MV-4-11 (cell line): Measurements from ENCODE around the gene GRB10.

Experiments used
- DNase-seq: peaks from one replicate; lab custom pipeline; 2025; lab: John Stamatoyannopoulos, UW

The GRB10 gene

DNA sequence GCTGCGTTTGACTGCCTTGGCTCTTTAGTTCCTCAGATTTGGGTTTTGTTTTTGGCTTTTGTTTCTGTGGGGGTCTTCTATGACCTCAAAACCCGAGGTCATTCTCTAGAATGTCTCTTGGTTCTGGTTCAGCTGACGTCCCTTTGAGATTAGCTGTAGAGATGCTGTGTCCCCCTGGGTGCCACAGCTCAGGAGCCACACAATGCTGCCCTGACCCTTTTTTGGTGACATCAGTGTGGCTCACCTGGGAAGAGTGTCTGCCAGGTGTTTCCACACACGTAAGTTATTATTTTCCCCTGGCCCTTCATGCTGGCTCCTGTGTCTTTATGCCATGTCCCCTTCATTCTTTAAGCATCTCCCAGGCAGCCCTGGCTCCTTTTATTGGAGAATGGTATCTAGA lies 127.7 kb downstream of the GRB10 start:
- DNase-seq, result no peak

GRCh38 chr7:50653981-50654425 lies 128.7 kb downstream of the GRB10 start:
- DNase-seq, result no peak

DNA sequence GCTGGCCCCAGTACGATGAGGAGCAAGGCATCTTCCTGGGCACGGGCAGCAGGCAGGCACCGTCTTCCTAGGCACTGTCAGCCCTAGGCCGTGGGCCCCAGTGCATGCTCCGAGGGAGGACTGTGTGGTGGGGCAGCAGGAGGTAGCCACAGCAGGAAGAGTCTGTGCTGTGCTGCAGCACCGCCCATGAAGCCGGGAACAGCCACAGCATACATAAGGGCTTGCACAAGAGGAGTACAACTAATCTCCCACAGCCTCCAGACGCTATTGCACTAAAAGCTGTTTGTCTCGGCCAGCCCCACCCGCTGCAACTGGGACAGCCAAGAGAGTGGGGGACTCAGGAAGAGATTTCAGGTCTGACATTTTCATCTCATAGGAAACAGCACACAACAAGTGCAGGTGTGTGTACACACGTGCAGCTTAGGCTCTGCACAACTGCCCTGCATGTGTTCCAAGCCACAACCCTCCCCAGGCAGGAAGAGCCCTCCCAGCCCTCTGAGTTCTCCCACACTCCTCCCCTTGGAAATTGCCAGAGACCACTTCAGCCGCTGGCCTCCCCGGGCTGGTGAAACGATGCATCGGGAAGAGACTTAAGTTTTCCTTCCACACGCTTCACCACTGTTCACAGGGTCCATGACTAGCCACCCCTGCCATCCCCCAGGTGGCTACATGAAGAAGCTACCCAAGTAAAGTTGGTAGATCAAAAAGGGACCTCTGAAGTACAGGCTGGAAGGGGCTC lies 129.4 kb downstream of the GRB10 start:
- DNase-seq, result peak; percentile 92

DNA sequence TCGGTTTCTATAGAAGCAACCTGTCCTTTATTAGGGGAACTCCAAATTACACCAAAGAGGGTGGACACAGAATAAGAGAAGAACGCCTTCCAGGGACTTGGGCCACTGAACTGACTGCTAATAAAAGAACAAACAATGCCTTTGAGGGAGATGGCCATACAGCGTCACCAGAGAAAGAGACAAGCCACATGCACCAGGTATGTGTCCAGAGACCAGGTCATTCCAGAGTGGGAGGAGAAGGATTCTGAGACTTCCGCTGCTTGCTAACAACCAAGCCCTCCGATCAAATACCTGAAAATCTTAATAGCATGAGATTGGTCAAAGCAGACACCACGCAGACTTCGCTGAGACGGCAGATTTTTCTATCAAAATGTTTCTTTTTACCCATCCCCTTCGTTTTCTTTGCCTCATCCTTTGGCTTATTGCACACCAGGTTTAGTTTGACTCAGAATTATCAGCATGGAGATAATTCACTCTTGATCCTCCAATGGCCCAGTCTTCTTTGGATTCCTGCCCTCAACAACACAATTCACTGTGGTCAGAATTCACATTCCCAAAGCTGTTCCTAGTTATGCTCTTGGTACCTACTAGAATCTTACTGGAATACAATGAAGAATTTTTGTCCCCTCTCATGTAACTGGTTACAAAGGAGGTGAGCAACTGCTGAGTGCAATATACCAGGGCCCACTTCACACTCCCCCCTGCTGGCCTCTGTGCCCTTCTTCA lies 130.1 kb downstream of the GRB10 start:
- no peak for DNase-seq

DNA sequence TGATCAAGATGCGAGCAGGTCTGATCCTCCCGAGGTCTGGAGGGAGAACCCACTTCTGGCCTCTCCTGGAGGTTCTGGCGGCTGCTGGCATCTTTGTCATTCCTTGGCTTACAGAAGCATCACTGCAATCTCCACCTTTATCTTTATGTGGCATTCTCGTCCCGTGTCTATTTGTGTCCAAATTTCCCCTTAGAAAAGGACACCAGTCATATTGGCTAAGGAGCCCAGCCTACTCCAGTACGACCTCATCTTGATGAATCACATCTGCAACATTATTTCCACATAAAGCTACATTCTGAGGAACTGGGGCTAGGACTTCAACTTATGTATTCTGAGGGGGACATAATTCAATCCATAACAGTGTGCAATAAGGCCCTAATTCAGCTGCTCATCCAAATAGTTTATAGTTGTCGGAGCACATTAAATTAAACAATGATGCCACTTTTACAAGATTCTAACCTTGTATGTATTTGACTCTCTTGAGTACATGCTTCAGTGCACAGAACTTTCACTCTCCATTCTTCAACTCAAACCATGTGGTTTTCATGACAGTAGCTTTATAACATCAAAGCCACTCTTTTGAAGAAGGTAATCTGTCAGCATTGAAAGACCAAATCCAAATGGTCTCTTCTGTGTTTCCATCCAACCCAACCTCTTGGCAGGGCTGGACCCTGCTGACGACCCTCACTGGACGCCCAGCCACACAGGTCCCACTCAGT lies 131.3 kb downstream of the GRB10 start:
- peak; percentile 21 for DNase-seq

- no peak for DNase-seq
Measured at GRCh38 chr7:50650057-50650664, 132.5 kb downstream of the GRB10 start.

DNA sequence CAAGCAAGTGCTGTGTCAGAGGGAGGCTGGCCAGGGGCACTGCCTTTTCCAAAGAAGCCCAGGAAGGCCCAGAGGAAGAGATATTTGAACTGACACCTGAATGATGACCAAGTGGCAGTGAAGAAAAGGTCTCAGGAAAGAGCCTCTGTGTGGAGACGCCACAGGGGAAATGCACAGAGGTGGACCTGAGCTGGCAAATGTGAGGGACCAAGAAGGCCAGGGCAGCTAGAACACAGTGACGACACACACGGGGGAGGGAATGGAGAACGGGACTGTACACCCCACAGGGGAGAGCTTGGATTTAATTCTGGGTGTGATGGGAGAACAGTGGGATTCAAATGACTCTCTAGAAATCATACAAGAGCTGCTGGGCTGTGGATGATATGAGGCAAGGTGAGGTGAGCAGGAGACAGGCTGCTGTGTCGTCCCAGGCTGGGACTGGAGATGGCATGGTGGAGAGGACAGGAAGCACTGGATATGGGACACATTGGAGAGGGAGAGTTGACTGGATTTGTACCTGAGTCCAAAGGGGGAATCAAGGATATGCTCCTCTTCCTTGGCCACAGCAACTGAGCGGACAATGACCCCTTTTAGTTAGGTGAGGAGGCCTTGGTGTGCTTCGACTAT lies 133.3 kb downstream of the GRB10 start:
- no peak for DNase-seq

DNA sequence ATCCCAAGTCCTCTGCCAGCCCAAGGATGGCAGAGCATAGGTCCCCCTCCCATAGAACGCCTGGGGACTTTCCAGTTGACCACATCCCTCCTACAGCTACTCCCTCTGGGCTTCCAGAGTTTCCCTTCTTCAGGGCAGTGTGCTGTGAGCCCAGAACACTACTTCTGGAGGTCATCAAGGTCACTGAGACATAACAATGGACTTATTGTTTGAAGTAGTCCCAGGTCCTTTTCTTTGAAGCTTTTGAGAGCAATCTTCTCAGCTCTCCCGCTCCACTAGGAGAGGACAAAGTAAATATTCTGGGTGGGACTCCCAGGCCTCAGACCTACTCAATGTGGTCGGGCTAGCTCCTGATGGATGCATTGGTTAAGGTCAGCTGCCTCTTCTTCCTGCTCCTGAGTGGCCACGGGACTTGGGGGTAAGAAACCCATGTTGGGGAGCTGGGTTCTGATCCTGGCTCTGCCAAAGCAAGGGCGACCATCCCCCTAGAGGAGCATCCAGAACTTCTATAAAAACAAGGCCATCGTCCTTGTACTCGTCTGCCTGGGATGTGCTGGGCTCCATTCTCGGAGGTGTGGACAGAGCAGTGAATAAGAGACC lies 134.0 kb downstream of the GRB10 start:
- DNase-seq, result no peak

GRCh38 chr7:50648076-50648475 lies 134.6 kb downstream of the GRB10 start:
- no peak for DNase-seq

- DNase-seq, result no peak
Measured at GRCh38 chr7:50647286-50647980, 135.3 kb downstream of the GRB10 start.

DNA sequence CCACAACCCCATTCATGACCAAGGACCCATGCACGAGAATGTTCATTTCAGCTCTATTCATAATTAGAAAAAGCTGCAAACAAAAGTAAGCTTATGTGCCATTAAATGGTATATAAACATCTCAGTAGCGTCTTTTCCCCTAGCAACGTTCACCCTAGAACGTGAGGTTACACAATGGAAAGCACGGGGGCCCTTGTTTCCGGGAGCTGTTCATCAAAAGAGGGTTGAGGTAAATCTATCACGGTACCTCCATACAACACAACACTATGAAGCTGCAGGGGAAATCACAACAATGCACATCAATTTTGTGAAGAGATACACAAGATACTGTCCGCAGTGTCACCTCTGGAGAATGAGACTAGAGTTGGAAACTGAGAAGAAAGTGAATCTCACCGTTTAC lies 136.6 kb downstream of the GRB10 start:
- DNase-seq, result no peak

DNA sequence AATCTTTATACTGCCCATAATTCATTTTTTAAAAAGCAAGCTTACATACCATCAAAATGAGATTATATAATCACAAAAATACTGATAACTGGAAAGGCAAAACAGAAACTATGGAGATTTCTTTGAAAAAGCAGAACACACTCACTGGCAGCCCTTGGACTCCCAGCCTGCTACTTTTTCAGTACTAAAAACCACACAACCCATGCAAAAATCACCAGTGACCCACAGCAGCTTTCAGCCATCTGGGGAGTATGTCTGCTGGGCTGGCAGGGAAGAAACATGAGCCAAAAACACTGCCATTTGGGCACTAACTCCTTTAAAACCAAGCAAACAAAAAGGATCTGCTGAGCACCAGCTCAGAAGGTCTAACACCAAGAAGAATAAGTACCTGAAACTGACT lies 137.5 kb downstream of the GRB10 start:
- DNase-seq, result peak; percentile 65

GRCh38 chr7:50644586-50644985 lies 138.1 kb downstream of the GRB10 start:
- DNase-seq, result no peak

- DNase-seq, result no peak
Measured at GRCh38 chr7:50644114-50644513, 138.6 kb downstream of the GRB10 start.

DNA sequence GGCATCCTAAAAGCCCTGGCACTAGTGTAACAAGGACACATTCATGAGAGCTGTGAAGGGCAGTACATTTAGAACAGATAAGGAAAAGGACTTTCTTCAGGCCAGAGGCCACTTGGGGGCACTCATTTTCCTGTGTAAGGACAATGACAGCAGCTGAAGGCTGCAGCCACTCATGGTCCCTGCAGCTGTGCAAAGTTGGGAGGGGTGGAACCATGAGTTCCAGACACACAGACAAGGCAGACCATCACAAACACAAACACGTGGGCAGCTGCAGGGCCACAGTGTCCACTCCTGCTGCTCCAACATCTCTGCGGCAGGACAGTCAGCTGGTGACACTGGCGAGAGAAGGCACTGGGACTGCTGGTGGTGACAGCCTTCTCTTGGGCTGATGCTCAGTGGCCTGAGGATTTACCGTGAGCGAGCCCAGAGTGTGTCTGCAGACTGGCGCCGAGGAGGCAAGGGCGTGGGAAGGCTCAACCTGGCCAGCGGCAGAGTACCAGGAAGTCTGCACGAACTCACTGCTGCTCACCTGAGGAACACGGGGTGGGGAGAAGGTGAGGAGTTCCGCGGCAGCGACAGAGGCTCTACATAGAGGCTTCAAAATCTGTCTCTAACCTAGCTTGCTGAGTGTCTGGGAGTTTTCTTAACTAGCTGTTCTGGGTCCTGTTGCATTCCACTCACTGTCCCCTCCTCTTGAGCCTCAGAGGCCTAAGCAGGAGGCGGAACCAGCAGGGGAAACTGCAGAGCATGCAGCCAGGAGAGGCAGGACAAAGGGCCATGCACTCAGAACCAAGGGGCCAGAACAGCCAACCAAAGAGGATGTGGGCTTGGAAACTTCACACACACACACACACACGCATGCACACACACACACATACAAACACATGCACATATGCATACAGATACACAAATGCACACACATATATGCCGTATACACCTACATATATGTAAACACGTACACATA lies 141.0 kb downstream of the GRB10 start:
- no peak for DNase-seq

- no peak for DNase-seq
Measured at GRCh38 chr7:50640779-50641178, 141.9 kb downstream of the GRB10 start.

DNA sequence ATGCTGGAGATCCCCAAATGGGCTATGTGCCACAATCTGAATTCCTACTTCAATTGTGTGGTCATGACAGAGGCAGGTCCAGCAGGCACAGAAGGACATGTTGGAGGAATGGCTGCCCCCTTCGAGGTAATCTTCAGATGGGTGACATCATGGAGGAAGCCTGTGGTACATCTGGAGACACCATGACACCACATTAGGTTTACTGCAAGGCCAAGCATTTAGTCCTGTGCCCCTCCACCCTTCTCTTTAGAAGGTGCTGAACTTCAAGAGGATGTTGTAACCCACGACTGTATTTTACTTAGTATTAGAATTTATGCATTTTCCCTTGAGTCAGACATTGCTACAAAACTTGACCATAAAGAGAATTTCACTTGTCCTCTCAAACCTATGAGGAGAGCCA lies 142.4 kb downstream of the GRB10 start:
- no peak for DNase-seq

GRCh38 chr7:50637725-50638643 lies 144.7 kb downstream of the GRB10 start:
- DNase-seq, result no peak

GRCh38 chr7:50634378-50634777 lies 148.3 kb downstream of the GRB10 start:
- no peak for DNase-seq
